HG03097 (cell line): ENCODE measurements around the gene RNF25.
"Not testable (repeated sequence)": the region's sequence is repeated elsewhere in the genome, so short reads cannot be mapped to it uniquely, and the experiment has no call there.

Experiments used
- ATAC-seq: cut with Tn5 transposase; IDR thresholded peaks from one replicate; pipeline ENCODE4 v1.9.1; 2021; ENCODE audit not compliant: unreplicated experiment, low FRiP score

Gene RNF25

GRCh38 chr2:218671654-218672566 lies at the start of gene RNF25, which contains the start of gene STK36:
TSS of gene RNF25 (minus strand) at chr2:218672002. CDS start at chr2:218671970, 32 bp downstream.
TSS of gene STK36 (plus strand) at chr2:218672086. CDS start at chr2:218672830, 744 bp downstream.
- ATAC-seq = peak; percentile 94

- no peak for ATAC-seq
These were observed 49.7 kb upstream of the RNF25 start for GRCh38 chr2:218721488-218721887.

- no peak for ATAC-seq
These were observed 48.5 kb upstream of the RNF25 start for GRCh38 chr2:218720048-218721041.

- no peak for ATAC-seq
These were observed 47.7 kb upstream of the RNF25 start for GRCh38 chr2:218719457-218719856.

- no peak for ATAC-seq
These were observed 46.3 kb upstream of the RNF25 start for GRCh38 chr2:218718058-218718457.

GRCh38 chr2:218717262-218717661 lies 45.5 kb upstream of the RNF25 start:
- ATAC-seq = no peak

- ATAC-seq = no peak
These were observed 44.3 kb upstream of the RNF25 start for GRCh38 chr2:218716070-218716469.

GRCh38 chr2:218713922-218714321 lies 42.1 kb upstream of the RNF25 start:
- ATAC-seq = no peak

- no peak for ATAC-seq
These were observed 39.7 kb upstream of the RNF25 start for GRCh38 chr2:218711550-218711929.

- ATAC-seq = peak; percentile 86
These were observed 39.1 kb upstream of the RNF25 start, which contains the start of gene TTLL4 for GRCh38 chr2:218710687-218711549. TSS of gene TTLL4 (plus strand) at chr2:218710835. CDS start at chr2:218737677, 26,842 bp downstream.

- no peak for ATAC-seq
These were observed 38.5 kb upstream of the RNF25 start for GRCh38 chr2:218710334-218710686.

GRCh38 chr2:218709908-218710307 lies 38.1 kb upstream of the RNF25 start:
- no peak for ATAC-seq

GRCh38 chr2:218708086-218708485 lies 36.3 kb upstream of the RNF25 start:
- ATAC-seq = no peak

- no peak for ATAC-seq
These were observed 31.5 kb upstream of the RNF25 start for GRCh38 chr2:218703341-218703740.

GRCh38 chr2:218701806-218702205 lies 30.0 kb upstream of the RNF25 start:
- ATAC-seq = no peak

- ATAC-seq = no peak
These were observed 27.1 kb upstream of the RNF25 start for GRCh38 chr2:218698885-218699284.

GRCh38 chr2:218694405-218695145 lies 22.8 kb upstream of the RNF25 start:
- ATAC-seq = no peak

- no peak for ATAC-seq
These were observed 19.4 kb upstream of the RNF25 start for GRCh38 chr2:218691234-218691633.

GRCh38 chr2:218687400-218688060 lies 15.7 kb upstream of the RNF25 start:
- ATAC-seq = not testable (repeated sequence)
